Measurements from ENCODE around the gene LDLRAD3.

DNA sequence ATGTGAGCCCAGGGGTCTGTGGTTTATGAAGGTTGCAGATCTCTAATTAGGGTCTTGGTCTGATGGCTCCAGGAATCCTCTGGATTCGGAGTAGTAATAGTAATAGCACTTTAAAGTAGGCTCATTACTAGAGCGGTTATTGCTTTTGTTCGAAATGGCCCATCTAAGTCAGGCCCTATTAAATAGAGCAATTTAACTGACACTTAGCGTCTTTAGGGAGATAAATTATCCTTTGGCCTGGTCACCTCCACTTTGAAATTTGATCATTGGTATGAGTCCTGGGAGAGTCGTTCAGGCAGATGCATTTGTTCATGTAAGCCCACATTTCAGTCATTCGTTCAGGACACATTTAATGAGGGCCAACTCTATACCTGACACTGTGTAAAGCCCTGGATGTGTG is 54.8 kb downstream of the LDLRAD3 start:
- TF ChIP-seq, protein P1, sequence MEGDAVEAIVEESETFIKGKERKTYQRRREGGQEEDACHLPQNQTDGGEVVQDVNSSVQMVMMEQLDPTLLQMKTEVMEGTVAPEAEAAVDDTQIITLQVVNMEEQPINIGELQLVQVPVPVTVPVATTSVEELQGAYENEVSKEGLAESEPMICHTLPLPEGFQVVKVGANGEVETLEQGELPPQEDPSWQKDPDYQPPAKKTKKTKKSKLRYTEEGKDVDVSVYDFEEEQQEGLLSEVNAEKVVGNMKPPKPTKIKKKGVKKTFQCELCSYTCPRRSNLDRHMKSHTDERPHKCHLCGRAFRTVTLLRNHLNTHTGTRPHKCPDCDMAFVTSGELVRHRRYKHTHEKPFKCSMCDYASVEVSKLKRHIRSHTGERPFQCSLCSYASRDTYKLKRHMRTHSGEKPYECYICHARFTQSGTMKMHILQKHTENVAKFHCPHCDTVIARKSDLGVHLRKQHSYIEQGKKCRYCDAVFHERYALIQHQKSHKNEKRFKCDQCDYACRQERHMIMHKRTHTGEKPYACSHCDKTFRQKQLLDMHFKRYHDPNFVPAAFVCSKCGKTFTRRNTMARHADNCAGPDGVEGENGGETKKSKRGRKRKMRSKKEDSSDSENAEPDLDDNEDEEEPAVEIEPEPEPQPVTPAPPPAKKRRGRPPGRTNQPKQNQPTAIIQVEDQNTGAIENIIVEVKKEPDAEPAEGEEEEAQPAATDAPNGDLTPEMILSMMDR (conservative IDR thresholded peaks at IDR 0.05; ENCODE audit: low read depth, low read length) = no peak
- TF ChIP-seq EZH2 (IDR thresholded peaks at IDR 0.05; ENCODE audit: low read length, unreplicated experiment) (no peak), EZH2phosphoT487 (IDR thresholded peaks at IDR 0.05; ENCODE audit: borderline replicate concordance, low read length) (no peak)

Measured in PC-3 (cell line).